ENCODE data around the gene IL1RAP. TPM values are rescaled to one million over a fixed set of nuclear protein-coding genes. Genes with fewer than 3 reads are reported as not detected.

Gene IL1RAP
- total and polyA plus RNA-seq, 10 donors = 1.1 to 47.4 (median 24.6) TPM

DNA sequence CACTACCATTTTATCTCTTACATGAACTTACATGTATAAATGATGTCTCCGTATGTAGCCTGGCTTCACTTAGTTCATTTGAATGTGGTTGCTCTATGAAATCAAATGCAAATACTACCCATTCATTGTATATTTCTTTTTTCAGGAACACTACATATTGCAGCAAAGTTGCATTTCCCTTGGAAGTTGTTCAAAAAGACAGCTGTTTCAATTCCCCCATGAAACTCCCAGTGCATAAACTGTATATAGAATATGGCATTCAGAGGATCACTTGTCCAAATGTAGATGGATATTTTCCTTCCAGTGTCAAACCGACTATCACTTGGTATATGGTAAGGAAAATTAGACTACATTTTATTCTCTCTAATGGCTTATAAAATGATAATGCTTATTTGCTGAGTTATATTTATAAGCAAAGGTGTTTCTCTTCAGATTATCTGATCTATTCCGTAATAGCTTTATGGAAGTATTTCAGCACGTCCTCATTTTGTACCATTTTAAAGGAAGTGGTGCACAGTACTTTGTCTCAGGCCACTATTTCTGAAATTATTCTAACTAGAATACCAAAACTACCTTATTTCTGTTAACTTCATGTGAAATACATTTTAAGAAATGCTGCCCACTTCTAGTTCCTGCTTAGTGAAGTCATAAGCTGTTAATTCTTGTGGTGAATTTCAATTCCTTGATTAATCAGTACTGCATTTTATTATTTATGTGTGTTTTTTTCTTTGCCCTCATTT, 95.1 kb downstream of the IL1RAP start:
- Histone ChIP-seq H3K4me3 (no peak overlapping the region), H3K9me3 (no peaks in the 10 kb centered on the region), H3K4me1 (peaks cover 0 to 8% (median 0%) of the 10 kb centered on the region in 6 donors), H3K36me3 (peaks cover 0 to 35% (median 6%) of the 10 kb centered on the region in 6 donors), H3K27ac (peak overlapping the region in 3 of 8 donors; percentile 5 to 39 (median 21)), H3K27me3 (replicated peaks in 1 of 7) (no peaks in the 10 kb centered on the region)
- intact Hi-C loops (cut with DNase I; ENCODE audit: low total_unique reads) = no loop called here
- 67 to 89% (median 78%) methylated on average over 4 of the region's 4 CpGs for WGBS, 5 donors
- TF ChIP-seq POLR2A (IDR thresholded peaks at IDR 0.05) (no peak), POLR2AphosphoS5 (IDR thresholded peaks at IDR 0.05) (no peak)
- TF ChIP-seq, protein P1, sequence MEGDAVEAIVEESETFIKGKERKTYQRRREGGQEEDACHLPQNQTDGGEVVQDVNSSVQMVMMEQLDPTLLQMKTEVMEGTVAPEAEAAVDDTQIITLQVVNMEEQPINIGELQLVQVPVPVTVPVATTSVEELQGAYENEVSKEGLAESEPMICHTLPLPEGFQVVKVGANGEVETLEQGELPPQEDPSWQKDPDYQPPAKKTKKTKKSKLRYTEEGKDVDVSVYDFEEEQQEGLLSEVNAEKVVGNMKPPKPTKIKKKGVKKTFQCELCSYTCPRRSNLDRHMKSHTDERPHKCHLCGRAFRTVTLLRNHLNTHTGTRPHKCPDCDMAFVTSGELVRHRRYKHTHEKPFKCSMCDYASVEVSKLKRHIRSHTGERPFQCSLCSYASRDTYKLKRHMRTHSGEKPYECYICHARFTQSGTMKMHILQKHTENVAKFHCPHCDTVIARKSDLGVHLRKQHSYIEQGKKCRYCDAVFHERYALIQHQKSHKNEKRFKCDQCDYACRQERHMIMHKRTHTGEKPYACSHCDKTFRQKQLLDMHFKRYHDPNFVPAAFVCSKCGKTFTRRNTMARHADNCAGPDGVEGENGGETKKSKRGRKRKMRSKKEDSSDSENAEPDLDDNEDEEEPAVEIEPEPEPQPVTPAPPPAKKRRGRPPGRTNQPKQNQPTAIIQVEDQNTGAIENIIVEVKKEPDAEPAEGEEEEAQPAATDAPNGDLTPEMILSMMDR (IDR thresholded peaks at IDR 0.05 in 8 of 11, conservative IDR thresholded peaks at IDR 0.05 in 3 of 11) = no peak
- no peak for DNase-seq

DNA sequence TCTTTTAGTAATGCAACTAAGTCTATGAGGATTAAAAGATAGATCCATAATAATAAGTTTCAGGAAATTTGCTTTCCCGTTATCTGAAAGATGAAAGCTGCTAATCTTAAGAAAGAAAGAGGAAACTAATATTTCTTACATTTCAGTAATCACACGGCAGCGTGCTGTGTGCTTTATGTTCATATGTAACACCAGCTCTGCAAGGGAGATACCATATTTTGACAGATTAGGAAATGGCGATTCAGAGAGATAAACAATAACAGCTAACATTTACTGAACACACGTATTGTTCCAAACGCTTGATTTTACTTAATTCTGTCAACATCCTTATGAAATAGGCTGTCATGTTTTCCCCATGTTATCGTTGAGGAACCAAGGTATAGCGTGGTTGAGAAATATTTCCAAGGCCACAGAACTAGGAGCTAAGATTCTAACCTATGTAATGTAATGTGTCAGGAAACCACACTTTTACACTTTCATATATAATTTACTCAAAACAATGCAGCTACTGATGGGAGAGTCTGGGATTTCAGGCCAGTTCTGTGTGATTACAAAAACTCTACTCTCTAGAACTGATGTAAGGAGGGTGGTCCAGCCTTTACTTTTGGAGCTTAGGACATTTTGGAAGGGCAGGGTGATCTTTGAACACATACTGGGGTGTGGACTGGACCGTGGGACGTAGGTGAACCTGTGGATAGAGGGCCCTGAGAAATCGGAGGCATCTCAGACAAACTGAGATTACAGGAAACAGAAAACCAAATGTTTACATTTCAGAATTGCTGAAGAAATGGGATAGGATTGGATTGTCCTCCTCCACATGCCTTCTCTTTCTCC, 100.6 kb downstream of the IL1RAP start:
- H3K4me1 ChIP-seq = peaks cover 0 to 42% (median 23%) of the 10 kb centered on the region in 6 donors
- intact Hi-C loops (cut with DNase I; ENCODE audit: low total_unique reads) = no loop called here
- 39 to 63% (median 52%) methylated on average over 11 of the region's 11 CpGs for WGBS, 5 donors
- H3K4me3 ChIP-seq = peak overlapping the region in 1 of 8 donors; percentile 27
- DNase-seq = no peak
- no peaks in the 10 kb centered on the region for H3K9me3 ChIP-seq
- no peak for TF ChIP-seq POLR2A (IDR thresholded peaks at IDR 0.05)
- TF ChIP-seq, protein P1 (IDR thresholded peaks at IDR 0.05 in 8 of 11, conservative IDR thresholded peaks at IDR 0.05 in 3 of 11) = no peak
- TF ChIP-seq POLR2AphosphoS5 (IDR thresholded peaks at IDR 0.05) = no peak
- peaks cover 0 to 6% (median 0%) of the 10 kb centered on the region in 6 donors for H3K36me3 ChIP-seq
- no peaks in the 10 kb centered on the region for H3K27me3 ChIP-seq (replicated peaks in 1 of 7)
- peak overlapping the region in 4 of 8 donors; percentile 9 to 84 (median 41) for H3K27ac ChIP-seq

DNA sequence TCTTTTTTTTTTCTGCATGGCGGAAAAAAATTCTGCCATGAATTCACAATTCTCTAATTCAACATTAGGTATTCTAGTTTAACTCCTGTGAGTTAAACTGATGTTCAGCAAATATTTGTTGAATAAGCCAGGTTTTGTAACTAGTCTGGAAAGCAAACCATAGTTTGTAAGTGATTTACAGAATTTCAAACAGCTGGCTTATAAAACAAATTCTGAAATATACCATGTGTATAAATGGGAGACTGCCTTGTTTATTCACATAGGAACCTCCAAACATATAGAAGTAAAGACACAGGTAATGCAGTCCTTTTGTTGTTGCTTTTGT, 101.1 kb downstream of the IL1RAP start:
- TF ChIP-seq, protein P1 (IDR thresholded peaks at IDR 0.05 in 8 of 11, conservative IDR thresholded peaks at IDR 0.05 in 3 of 11) = no peak
- TF ChIP-seq POLR2A (IDR thresholded peaks at IDR 0.05) = no peak
- TF ChIP-seq POLR2AphosphoS5 (IDR thresholded peaks at IDR 0.05) = no peak
- 88 to 100% (median 92%) methylated on average over 1 of the region's 1 CpG for WGBS, 5 donors
- Histone ChIP-seq H3K4me1 (peaks cover 0 to 46% (median 23%) of the 10 kb centered on the region in 6 donors), H3K27me3 (replicated peaks in 1 of 7) (no peaks in the 10 kb centered on the region), H3K27ac (peak overlapping the region in 3 of 8 donors; percentile 9 to 84 (median 70)), H3K4me3 (peak overlapping the region in 1 of 8 donors; percentile 27), H3K36me3 (no peaks in the 10 kb centered on the region), H3K9me3 (no peaks in the 10 kb centered on the region)
- DNase-seq = no peak
- intact Hi-C loops (cut with DNase I; ENCODE audit: low total_unique reads) = no loop called here

DNA sequence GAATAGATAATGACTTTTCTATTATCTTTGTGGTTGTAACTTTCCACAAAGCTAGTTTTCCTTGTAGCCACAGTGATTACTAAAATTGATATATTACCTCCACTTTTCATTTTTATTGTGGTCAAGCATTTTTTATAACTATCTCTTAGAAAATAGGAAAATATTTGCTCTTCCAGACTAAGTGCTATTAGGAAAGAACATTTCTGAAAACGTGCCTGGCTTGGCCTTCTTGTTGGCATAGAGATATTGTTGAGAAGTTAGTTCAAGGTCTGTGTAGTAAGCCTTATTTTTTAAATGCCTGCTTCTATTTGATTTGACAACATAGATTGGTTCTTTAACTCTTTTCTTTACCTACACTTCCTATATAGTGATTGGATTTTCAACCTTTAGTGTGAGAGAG, 101.7 kb downstream of the IL1RAP start:
- H3K27me3 ChIP-seq (replicated peaks in 1 of 7) = no peaks in the 10 kb centered on the region
- no peak overlapping the region for H3K4me3 ChIP-seq
- no peak for DNase-seq
- intact Hi-C loops (cut with DNase I; ENCODE audit: low total_unique reads) = no loop called here
- 66 to 76% (median 70%) methylated on average over 1 of the region's 1 CpG for WGBS, 5 donors
- H3K9me3 ChIP-seq = no peaks in the 10 kb centered on the region
- H3K27ac ChIP-seq = peak overlapping the region in 2 of 8 donors; percentile 81 to 84
- H3K36me3 ChIP-seq = no peaks in the 10 kb centered on the region
- peaks cover 0 to 51% (median 23%) of the 10 kb centered on the region in 6 donors for H3K4me1 ChIP-seq
- no peak for TF ChIP-seq POLR2AphosphoS5 (IDR thresholded peaks at IDR 0.05)
- no peak for TF ChIP-seq POLR2A (IDR thresholded peaks at IDR 0.05)
- TF ChIP-seq, protein P1 (IDR thresholded peaks at IDR 0.05 in 8 of 11, conservative IDR thresholded peaks at IDR 0.05 in 3 of 11) = no peak

All from spleen (tissue), 11 donors.